Endothelial cell of umbilical vein (primary cell): ENCODE results near the gene HDAC9. TPM values are rescaled to one million over a fixed set of nuclear protein-coding genes. Genes with fewer than 3 reads are reported as not detected.

ENCODE experiments used
- BruUV-seq: library from RNA; stranded (reverse); fragments of 400-500 nt; replicated peaks from 2 replicates; lab custom pipeline; 2021; lab: Mats Ljungman, UMichigan
- CTCF ChIA-PET: fragments of 300-600, 350-600 bp; sonication (Branson Sonifier 250); formaldehyde crosslinking; loops from one replicate; lab custom pipeline; 2021; ENCODE audit warnings: antibody characterized with exemption, inconsistent platforms; lab: Charles Lee
- POLR2A ChIA-PET: fragments of 300-600, 350-600 bp; sonication (Branson Sonifier 250); formaldehyde crosslinking; loops from one replicate; lab custom pipeline; 2021; ENCODE audit warnings: antibody characterized with exemption, inconsistent platforms; lab: Charles Lee
- DNase-seq: peaks from one replicate; pipeline ENCODE4 v3.0.0-alpha.2; 2011; ENCODE audit warnings: low read depth, low spot score
- FAIRE-seq: peaks from 2 replicates; lab custom pipeline; 2011; peaks lifted over from hg19 to GRCh38; lab: Jason Lieb, UNC
- H2AFZ ChIP-seq: 2 replicates; pipeline ENCODE4 v1.6.0; 2012; ENCODE audit warnings: low read depth, low read length, control low read depth, inconsistent platforms
- H3K27ac ChIP-seq: 2 replicates; pipeline ENCODE4 v1.5.1; 2011; ENCODE audit warnings: low read depth, mild to moderate bottlenecking, control low read depth, low read length, moderate library complexity; ENCODE audit not compliant: insufficient read depth
- H3K27me3 ChIP-seq, 2 experiments: 2 replicates each; pipeline versions ENCODE4 v1.6.0 to v1.6.1; 2011; ENCODE audit warnings: low read length in 2 of 2, mixed read lengths in 1 of 2; ENCODE audit not compliant: control insufficient read depth in 2 of 2, insufficient read depth in 2 of 2
- H3K36me3 ChIP-seq, 2 experiments: 2 replicates in 1 of 2; 3 replicates in 1 of 2; pipeline ENCODE4 v1.5.1; 2011; ENCODE audit warnings: low read length in 2 of 2, mild to moderate bottlenecking in 1 of 2, moderate library complexity in 1 of 2; ENCODE audit not compliant: control insufficient read depth in 2 of 2, insufficient read depth in 2 of 2; ENCODE audit errors: extremely low read depth in 1 of 2
- H3K4me1 ChIP-seq: 3 replicates; pipeline ENCODE4 v1.5.1; 2011; ENCODE audit warnings: mild to moderate bottlenecking, low read length; ENCODE audit not compliant: control insufficient read depth, insufficient read depth; ENCODE audit errors: extremely low read depth
- H3K4me2 ChIP-seq: 2 replicates; pipeline ENCODE4 v1.6.1; 2011; ENCODE audit warnings: low read length, control low read depth, mixed read lengths; ENCODE audit not compliant: insufficient read depth
- H3K4me3 ChIP-seq, 3 experiments: fragments of 200-600 bp in 1 of 3; sonication (generic), shearing (Covaris generic) in 1 of 3; replicated peaks in 1 of 3; 2 replicates each; pipeline ENCODE4 v1.5.1; 2011 to 2016; ENCODE audit warnings: control low read depth in 3 of 3, low read length in 3 of 3, mild to moderate bottlenecking in 2 of 3, inconsistent platforms in 1 of 3, low read depth in 1 of 3, moderate library complexity in 1 of 3; ENCODE audit not compliant: insufficient read depth in 1 of 3
- H3K79me2 ChIP-seq: 2 replicates; pipeline ENCODE4 v1.6.0; 2012; ENCODE audit warnings: low read length, inconsistent platforms; ENCODE audit not compliant: control insufficient read depth, insufficient read depth
- H3K9ac ChIP-seq: replicated peaks from 2 replicates; pipeline ENCODE3; 2011; ENCODE audit warnings: low read length, control low read depth; ENCODE audit not compliant: insufficient read depth; ENCODE audit errors: extremely low read depth
- H3K9me1 ChIP-seq: replicated peaks from 3 replicates; pipeline ENCODE4 v1.6.0; 2011; ENCODE audit warnings: mild to moderate bottlenecking, low read length; ENCODE audit not compliant: control insufficient read depth, insufficient read depth; ENCODE audit errors: extremely low read depth
- H3K9me3 ChIP-seq: replicated peaks from 2 replicates; pipeline ENCODE4 v1.5.1; 2012; ENCODE audit warnings: low read length, inconsistent platforms; ENCODE audit not compliant: control insufficient read depth, insufficient read depth
- H4K20me1 ChIP-seq: replicated peaks from 2 replicates; pipeline ENCODE3; 2011; ENCODE audit warnings: mild to moderate bottlenecking, low read length; ENCODE audit not compliant: control insufficient read depth, insufficient read depth; ENCODE audit errors: extremely low read depth
- EZH2 ChIP-seq: IDR thresholded peaks from 2 replicates; pipeline ENCODE4 v1.6.1; 2012; ENCODE audit warnings: borderline replicate concordance, low read depth, mild to moderate bottlenecking, moderate library complexity, low read length, inconsistent platforms; ENCODE audit not compliant: severe bottlenecking
- FOS ChIP-seq: IDR thresholded peaks from 2 replicates; pipeline ENCODE4 v1.6.1; 2011; ENCODE audit warnings: mild to moderate bottlenecking, low read length, moderate library complexity, borderline replicate concordance; ENCODE audit not compliant: insufficient read depth
- GATA2 ChIP-seq: IDR thresholded peaks from 2 replicates; pipeline ENCODE4 v1.7.0; 2011; ENCODE audit warnings: low read depth, mild to moderate bottlenecking, moderate library complexity, mixed read lengths, low read length; ENCODE audit not compliant: insufficient read length, insufficient read depth
- JUN ChIP-seq: IDR thresholded peaks from 2 replicates; pipeline ENCODE4 v1.6.1; 2011; ENCODE audit warnings: borderline replicate concordance, low read depth; ENCODE audit not compliant: insufficient read length, insufficient read depth
- MYC ChIP-seq: IDR thresholded peaks from one replicate; pipeline ENCODE4 v1.6.1; 2011; ENCODE audit warnings: mild to moderate bottlenecking, low read depth, low read length
- POLR2A ChIP-seq: IDR thresholded peaks from 2 replicates; pipeline ENCODE4 v1.6.1; 2012; ENCODE audit warnings: low read depth, mild to moderate bottlenecking, control low read depth, low read length
- POLR2AphosphoS5 ChIP-seq: IDR thresholded peaks from 2 replicates; pipeline ENCODE4 v1.6.1; 2012; ENCODE audit warnings: low read depth, mild to moderate bottlenecking, control low read depth, low read length, moderate library complexity; ENCODE audit not compliant: insufficient read depth
- dilution Hi-C: fragments of 300-500 bp; cut with MboI; formaldehyde crosslinking; loops from one replicate; pipeline ENCODE4 v1.15.0; 2019; ENCODE audit warnings: low sequenced_read_pairs; ENCODE audit not compliant: extremely low pct_ligation_motif_present
- intact Hi-C: fragments of 100-400 bp; cut with micrococcal nuclease; formaldehyde crosslinking; loops from one replicate; pipeline ENCODE4 v1.10.0; 2022
- polyA plus RNA-seq, 4 experiments: library from polyadenylated mRNA; depleted of rRNA in 3 of 4; stranded (reverse) in 3 of 4; unstranded in 1 of 4; fragments of >200 nt; gene quantifications; 2 replicates each; pipeline versions ENCODE4 v1.2.1 to v1.2.3, GENCODE V29; 2011 to 2012; ENCODE audit warnings: missing spikeins in 1 of 4
- total RNA-seq: library from RNA; stranded (reverse); gene quantifications from 2 replicates; pipeline ENCODE4 v1.2.3, GENCODE V29; 2021
- TF ChIP-seq, protein P1 (sequence below), 2 donors: IDR thresholded peaks; 1 replicate in 1 of 2; 2 replicates in 1 of 2; pipeline ENCODE4 v1.5.1; 2011; ENCODE audit warnings: low read length in 2 of 2, mild to moderate bottlenecking in 2 of 2, moderate library complexity in 2 of 2, control low read depth in 1 of 2, inconsistent platforms in 1 of 2, low read depth in 1 of 2; ENCODE audit not compliant: insufficient read depth in 1 of 2; ENCODE audit errors: extremely low read depth in 1 of 2
- TF ChIP-seq, protein P2 (sequence below): IDR thresholded peaks from 2 replicates; pipeline ENCODE4 v1.6.1; 2011; ENCODE audit not compliant: insufficient read depth, insufficient read length

The HDAC9 gene
- total and polyA plus RNA-seq, 2 donors (not counting 3 experiments of a cell fraction or from before 2014, with no cell fraction given) = 1.8 to 11.6 TPM

DNA sequence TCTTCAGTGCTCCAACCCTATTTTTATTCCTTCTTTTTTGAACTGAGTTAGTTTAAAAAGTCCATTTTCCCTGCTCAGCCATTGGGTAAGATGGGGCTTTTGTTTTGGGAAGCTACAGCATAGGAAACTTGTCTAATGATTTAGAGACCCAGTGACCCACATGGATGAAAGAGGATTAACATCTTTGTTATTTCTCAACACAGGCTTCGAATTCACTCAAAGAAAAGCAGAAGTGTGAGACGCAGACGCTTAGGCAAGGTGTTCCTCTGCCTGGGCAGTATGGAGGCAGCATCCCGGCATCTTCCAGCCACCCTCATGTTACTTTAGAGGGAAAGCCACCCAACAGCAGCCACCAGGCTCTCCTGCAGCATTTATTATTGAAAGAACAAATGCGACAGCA is 152.0 kb downstream of the HDAC9 start:
- Histone ChIP-seq H3K4me3 (no peak overlapping the region), H4K20me1 (no peaks in the 10 kb centered on the region), H3K27me3 (no peaks in the 10 kb centered on the region), H3K36me3 (no peaks in the 10 kb centered on the region), H2AFZ (no peak overlapping the region), H3K9me3 (no peaks in the 10 kb centered on the region), H3K27ac (no peak overlapping the region), H3K4me2 (no peak overlapping the region), H3K9ac (no peak overlapping the region), H3K9me1 (no peaks in the 10 kb centered on the region), H3K79me2 (no peaks in the 10 kb centered on the region), H3K4me1 (no peaks in the 10 kb centered on the region)
- dilution Hi-C loops = no loop called here
- FAIRE-seq (no peak), DNase-seq (no peak)
- TF ChIP-seq MYC (no peak), POLR2A (no peak), GATA2 (no peak)
- intact Hi-C loops = no loop called here
- CTCF ChIA-PET = interaction anchor here (1.0 to 1.2 kb wide), 2 partner anchors 19 to 76 kb away, joined by 3 to 4 read pairs; no protein-coding TSS in a partner anchor
- POLR2A ChIA-PET = no interaction called here
- no TSS peak for BruUV-seq

DNA sequence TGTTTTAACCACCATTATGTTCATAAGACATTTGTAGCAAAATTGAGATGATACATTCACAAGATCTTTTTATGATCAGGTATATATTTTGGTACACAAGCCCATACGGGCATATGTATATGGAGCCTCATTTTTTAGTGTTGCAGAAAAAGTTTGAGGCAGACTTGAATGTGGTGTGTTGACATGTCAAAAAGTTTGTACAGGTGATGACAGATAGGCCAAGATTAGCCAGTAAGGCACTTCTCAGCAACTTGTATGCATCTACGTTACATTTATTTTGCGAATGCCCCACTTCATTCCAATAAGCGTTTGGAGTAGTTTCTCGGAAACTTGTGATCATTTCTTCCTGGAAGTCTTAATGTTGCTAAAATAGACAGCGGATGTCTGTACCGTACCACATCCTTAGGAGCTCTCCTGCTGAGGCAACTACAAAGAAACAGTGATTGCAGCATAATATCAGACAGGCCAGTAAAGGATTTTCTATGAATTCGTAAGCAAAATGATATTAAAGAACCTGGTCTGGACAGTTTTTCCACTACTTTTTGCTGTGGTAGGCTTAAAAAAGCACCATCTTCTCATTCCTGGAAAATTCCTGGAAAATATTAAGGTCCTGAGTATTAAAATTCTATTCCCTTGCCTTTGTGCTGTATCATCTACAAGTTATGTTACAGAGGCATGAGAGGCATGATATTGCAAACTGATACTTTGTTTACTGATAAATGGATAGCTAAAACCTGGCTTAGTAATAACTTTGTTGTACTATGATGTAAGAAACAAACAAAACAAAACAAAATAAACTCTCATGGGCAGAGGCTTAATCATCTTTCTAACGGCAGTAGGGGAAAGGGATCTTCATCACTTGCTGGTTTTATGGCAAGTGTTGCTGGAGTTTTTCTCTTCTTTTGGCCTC is 153.6 kb downstream of the HDAC9 start:
- FAIRE-seq = no peak
- dilution Hi-C loops = no loop called here

More for the DNA sequence above, 153.6 kb downstream of the HDAC9 start:
- intact Hi-C loops = no loop called here
- Histone ChIP-seq H3K27ac (no peak overlapping the region), H3K27me3 (no peaks in the 10 kb centered on the region), H4K20me1 (no peaks in the 10 kb centered on the region), H3K4me1 (no peaks in the 10 kb centered on the region), H3K9me1 (no peaks in the 10 kb centered on the region), H3K79me2 (no peaks in the 10 kb centered on the region), H3K4me3 (no peak overlapping the region), H3K9ac (no peak overlapping the region), H2AFZ (no peak overlapping the region), H3K9me3 (no peaks in the 10 kb centered on the region), H3K36me3 (no peaks in the 10 kb centered on the region), H3K4me2 (no peak overlapping the region)
- TF ChIP-seq POLR2A (no peak), FOS (no peak), MYC (no peak), GATA2 (no peak), JUN (no peak), EZH2 (no peak), POLR2AphosphoS5 (no peak)
- TF ChIP-seq, protein P1, sequence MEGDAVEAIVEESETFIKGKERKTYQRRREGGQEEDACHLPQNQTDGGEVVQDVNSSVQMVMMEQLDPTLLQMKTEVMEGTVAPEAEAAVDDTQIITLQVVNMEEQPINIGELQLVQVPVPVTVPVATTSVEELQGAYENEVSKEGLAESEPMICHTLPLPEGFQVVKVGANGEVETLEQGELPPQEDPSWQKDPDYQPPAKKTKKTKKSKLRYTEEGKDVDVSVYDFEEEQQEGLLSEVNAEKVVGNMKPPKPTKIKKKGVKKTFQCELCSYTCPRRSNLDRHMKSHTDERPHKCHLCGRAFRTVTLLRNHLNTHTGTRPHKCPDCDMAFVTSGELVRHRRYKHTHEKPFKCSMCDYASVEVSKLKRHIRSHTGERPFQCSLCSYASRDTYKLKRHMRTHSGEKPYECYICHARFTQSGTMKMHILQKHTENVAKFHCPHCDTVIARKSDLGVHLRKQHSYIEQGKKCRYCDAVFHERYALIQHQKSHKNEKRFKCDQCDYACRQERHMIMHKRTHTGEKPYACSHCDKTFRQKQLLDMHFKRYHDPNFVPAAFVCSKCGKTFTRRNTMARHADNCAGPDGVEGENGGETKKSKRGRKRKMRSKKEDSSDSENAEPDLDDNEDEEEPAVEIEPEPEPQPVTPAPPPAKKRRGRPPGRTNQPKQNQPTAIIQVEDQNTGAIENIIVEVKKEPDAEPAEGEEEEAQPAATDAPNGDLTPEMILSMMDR (IDR thresholded peaks at IDR 0.05; ENCODE audit: extremely low read depth in 1 of 2, insufficient read depth in 1 of 2, low read depth in 1 of 2, low read length in 2 of 2) = no peak
- TF ChIP-seq, protein P2, sequence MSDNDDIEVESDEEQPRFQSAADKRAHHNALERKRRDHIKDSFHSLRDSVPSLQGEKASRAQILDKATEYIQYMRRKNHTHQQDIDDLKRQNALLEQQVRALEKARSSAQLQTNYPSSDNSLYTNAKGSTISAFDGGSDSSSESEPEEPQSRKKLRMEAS = no peak
- no peak for DNase-seq
- POLR2A ChIA-PET = no interaction called here
- BruUV-seq = no TSS peak
- CTCF ChIA-PET = no interaction called here
